IPS DF 4.7 (cell line): ENCODE data around the gene PTPRA.
"Not testable (repeated sequence)": the region's sequence is repeated elsewhere in the genome, so short reads cannot be mapped to it uniquely, and the experiment has no call there.

Source experiments
- DNase-seq: peaks from one replicate; pipeline ENCODE4 v3.0.0-alpha.2; 2013; ENCODE audit warnings: low spot score; ENCODE audit errors: extremely low read depth

The PTPRA gene, protein sequence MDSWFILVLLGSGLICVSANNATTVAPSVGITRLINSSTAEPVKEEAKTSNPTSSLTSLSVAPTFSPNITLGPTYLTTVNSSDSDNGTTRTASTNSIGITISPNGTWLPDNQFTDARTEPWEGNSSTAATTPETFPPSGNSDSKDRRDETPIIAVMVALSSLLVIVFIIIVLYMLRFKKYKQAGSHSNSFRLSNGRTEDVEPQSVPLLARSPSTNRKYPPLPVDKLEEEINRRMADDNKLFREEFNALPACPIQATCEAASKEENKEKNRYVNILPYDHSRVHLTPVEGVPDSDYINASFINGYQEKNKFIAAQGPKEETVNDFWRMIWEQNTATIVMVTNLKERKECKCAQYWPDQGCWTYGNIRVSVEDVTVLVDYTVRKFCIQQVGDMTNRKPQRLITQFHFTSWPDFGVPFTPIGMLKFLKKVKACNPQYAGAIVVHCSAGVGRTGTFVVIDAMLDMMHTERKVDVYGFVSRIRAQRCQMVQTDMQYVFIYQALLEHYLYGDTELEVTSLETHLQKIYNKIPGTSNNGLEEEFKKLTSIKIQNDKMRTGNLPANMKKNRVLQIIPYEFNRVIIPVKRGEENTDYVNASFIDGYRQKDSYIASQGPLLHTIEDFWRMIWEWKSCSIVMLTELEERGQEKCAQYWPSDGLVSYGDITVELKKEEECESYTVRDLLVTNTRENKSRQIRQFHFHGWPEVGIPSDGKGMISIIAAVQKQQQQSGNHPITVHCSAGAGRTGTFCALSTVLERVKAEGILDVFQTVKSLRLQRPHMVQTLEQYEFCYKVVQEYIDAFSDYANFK

DNA sequence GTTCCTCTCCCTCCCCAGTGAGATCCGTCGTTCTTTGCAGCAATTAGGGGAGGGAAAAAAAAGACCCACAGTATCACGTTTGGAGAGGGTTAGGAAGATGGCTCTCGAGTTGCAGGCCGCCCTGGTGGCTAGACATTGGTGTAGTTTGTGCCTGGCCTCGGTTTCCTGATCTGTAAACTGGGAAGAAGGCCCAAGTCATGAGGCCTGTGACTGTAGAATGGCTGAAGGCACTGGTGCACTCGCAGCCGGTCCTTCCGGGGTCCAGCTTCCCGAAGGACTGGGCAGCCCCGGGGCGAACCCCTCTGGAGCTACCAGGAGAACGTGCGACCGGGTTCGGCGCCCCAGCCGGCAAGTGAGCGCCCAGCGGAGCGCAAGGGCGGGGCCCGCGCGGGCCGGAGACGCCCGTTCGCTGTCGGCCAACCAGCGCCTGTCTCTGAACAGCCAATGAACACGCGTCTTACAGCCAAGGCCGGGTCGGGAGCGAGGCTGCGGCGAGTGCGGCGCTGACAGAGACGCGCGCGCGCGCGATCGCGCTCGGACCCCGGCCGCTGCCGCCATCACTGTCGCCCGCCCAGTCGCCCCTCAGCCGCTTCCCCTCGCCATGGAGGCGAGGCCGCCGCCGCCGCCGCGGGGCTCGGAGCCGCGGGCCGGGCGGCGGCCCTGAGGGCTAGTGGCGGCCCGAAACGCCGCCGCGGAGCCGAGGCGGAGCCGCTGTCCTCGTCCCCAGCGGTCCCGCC is at the start of gene PTPRA:
Gene PTPRA (plus strand): TSS at position 472 of the 737 bp plus-strand sequence. CDS start 90,797 bp downstream, outside the sequence.
- DNase-seq, result no peak

DNA sequence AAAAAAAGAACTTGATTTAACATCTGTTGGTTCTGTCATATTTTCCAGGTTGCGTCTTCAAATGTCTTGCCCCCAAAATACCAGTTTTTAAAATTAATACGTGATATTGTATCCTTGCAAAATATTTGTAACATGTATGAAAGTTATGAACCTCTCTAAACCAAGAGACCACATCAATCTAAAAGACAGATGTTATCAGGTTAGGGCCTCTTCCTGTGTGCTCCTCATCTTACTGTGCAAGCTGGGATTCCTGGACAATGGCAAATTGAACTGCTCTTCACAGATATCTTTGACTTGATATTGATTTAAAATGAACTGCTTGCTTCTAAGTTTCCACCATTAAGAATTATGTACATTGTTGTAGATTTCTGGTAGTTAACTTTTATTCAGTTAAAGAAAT is 47.5 kb upstream of the PTPRA start:
- no peak for DNase-seq

DNA sequence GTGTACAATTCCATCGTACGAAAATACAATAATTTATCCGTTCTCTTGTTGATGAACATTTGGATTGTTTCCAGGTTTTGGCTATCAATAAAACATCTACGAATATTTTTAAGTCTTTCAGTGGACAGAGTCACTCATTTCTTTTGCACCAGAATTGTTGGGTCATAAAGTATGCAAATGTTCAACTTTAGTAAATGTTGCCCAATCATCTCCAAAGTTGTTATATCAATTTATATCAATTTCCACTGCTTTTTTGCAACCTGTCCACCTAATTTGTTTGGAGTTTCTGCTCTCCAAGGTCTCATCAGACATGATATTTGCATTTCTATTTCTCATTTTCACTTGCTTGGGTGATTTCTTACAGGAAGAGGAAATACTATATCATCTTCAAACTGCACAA is 46.6 kb upstream of the PTPRA start:
- DNase-seq, result no peak

DNA sequence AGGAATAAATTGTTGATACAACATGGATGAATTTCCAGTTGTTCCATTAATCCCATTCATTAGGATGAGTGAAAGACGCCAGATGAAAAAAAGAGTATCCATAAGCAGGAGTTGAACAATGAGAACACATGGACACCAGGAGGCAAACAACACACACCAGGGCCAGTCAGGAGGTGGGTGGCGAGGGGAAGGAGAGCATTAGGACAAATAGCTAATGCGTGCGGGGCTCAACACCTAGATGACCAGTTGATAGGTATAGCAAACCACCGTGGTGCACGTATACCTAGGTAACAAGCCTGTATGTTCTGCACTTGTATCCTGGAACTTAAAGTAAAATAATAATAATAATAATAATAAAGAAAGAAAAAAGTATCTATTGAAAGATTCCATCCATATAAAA is 43.9 kb upstream of the PTPRA start:
- DNase-seq, result no peak

DNA sequence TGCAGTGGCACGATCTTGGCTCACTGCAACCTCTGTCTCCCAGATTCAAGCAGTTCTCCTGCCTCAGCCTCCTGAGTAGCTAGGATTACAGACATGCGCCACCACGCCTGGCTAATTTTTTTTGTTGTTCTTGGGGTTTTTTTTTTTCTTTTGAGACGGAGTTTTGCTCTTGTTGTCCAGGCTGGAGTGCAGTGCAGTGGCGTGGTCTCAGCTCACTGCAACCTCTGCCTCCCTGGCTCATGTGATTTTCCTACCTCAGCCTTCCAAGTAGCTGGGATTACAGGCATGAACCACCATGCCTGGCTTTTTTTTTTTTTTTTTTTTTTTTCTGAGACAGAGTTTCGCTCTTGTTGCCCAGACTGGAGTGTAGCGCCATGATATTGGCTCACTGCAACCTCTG is 42.1 kb upstream of the PTPRA start:
- DNase-seq, result not testable (repeated sequence)

DNA sequence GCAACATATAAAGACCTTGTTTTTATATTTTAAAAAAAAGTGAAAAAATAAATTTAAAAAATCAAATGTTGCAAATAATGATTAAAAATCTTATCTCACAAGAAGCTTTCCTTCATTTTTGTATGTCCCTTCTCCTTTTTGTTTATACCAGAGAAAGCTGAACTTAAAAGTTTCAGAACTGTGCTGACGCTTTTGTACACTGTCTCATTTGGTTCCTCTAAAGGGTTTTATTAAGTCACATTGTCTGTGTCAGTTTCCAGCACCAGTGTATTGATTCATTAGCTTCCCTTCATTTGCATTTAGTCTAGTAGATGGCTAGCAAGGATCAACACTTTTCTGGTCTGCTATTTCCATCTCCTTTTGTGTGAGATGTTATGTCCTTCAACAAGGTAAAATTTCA is 39.5 kb upstream of the PTPRA start:
- DNase-seq, result no peak

DNA sequence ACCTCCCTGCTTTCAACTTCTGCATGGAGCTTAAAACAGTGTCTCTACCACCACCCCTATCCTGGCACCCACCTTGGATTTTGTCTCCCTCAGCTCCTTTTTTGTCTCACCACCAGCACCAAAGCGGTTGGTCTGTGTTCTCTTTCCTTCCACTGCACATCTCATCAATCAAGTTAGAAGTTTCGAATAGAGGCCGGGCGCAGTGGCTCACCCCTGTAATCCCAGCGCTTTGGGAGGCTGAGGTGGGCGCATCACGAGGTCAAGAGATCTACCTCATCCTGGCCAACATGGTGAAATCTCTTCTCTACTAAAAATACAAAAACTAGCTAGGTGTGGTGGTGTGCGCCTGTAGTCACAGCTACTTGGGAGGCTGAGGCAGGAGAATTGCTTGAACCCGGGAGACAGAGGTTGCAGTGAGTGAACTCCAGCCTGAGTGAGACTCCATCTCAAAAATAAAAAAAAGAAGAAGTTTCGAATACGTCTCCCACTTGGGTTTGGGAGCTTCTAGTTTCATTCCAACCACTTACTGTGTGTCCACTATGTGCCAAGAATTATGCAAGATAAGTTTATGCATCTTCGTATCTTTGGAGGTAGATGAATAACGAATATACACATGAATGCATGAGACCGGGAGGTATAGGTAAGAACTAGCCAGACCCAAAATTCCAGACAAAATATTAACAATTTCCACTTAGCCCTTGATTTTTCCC is 38.7 kb upstream of the PTPRA start:
- no peak for DNase-seq

DNA sequence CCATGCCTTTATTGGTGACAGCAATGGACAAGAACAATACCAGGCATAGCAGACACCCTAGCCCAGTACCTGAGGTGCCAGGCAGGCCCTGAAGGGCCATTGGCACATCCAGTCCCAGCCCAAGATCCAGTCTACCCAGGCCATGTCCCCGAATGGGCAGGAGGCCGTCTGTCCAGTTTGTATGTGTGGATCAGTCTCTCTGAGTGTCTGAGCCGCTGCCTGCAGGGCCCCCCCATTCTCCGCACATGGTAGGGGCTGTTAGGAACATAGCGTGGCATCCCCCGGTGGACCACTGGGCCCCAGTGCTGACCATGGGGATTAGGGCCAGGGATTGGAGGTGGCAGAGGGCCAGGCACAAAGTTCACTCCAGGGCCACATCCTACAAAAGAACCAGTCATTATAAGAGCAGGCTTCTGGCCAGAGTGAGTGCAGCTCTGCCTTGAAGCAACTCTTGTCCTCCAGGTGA is 37.9 kb upstream of the PTPRA start:
- no peak for DNase-seq

DNA sequence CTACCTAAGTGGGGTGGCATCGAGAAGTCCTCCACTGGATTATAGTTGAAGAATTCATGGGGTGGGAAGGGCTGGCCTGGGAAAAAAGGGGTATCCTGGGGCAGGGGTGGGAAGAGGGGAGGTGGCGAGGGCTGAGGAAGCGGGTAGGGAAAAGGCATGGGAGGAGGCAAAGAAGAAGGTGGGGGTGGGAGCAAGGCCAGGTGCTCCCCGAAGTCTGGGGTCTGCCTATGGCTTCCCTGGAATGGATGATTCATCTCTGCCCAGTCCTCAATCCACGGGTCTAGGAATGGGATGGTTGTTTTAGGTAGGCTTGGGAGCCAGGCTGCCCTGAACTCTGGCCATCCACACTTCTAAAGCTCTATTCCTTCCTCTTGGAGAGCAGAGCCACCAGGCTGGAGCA is 37.2 kb upstream of the PTPRA start:
- no peak for DNase-seq

DNA sequence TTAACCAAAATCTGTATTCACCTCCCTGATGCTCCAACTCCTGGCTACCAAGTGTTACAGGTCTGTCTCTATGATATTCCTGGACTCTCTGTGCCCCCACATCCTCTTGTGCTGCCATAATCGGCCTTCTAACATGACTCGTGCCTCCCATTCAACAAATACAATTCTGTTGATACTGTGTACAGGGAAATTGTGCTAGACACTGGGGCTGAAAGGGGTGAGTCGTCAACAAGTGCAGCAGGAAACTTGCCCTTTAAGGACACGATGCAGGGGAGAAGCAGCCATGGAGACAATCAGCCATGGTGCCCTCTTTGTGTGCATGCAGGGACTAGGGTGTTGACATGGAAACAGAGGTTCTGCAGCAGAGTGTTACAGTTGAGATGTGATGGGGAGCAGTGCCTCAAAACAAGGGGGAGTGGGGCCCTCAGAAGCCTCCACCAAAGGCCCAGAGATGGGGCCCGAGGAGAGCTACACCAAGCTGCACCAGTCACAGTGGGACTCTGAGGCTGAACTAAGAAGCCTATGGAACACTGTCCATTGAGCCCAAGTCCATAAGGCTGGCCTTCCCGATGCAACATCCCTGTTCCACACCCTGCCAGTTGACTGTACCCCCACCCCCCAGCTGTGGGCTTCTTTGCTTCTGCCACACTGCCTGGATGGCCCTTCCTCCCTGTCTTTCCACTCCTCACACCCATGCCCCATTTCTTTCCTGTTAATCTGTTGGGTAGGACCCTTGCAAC is 35.9 kb upstream of the PTPRA start:
- no peak for DNase-seq

DNA sequence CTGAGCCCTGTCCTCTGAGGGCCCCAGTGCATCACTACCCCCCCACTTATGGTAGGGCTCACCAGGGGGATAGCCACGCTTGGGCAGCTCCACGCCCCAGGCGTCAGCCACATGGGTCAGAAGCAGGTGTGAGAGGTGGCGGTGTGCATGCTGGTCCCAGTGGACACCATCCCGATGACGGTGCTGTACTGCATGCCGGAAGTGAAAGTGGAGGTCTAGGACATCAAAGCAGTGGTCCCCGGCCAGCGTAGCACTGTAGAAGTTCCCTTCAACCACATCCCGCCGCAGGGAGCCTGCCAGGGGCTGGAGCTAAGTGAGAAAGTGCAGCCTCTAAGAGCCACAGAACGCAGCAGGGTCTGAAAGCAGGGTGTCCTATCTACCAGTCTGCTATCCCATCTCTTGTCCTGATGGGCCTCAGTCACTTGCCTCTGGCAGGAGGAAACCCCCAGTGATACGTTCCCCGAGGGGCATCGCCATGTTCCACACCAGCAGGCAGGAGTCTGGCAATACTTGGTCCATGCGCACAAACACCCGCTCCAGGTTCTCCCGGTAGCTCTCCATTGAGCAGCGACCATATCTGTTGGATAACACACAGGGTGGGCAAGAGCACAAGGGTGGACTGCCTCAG is 35.0 kb upstream of the PTPRA start:
- no peak for DNase-seq

DNA sequence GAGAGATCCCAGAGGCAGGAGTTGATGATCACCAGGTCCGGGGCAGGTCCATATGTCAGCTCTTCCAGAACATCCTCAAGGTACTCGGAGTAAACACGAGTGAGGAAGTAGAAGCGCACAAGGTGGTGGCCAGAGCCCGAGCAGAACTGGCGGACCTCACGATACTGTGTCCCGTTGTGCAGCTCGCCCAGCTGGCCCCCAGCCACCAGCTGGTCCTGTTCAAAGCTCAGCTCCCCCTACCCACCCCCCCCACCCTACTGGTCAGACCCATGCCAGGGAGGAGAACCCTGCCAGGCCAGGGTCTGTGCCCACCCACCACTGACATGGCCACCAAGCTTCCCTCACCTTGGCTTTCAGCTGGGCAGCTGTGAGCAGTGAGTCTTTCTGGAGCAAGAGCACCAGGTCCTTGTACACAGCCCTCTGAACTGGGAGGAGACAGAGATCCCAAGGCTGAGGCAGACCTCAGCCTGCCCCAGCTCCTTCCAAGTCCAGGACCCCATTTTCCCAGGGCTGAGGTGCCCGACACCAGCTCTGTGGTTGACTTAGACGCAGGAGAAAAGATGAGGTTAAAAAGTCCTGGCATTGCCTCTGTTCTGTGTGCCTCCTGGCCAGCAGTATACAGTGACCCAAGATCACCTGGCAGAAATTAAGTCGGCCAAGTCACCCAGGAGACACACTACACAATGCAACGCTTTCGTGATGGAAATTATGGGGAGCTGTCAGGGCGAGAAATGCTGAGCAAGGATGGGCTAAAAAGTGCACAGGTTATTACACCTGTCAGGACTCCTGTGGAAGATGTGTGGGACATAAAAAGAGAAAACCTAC is 34.2 kb upstream of the PTPRA start:
- DNase-seq, result no peak

DNA sequence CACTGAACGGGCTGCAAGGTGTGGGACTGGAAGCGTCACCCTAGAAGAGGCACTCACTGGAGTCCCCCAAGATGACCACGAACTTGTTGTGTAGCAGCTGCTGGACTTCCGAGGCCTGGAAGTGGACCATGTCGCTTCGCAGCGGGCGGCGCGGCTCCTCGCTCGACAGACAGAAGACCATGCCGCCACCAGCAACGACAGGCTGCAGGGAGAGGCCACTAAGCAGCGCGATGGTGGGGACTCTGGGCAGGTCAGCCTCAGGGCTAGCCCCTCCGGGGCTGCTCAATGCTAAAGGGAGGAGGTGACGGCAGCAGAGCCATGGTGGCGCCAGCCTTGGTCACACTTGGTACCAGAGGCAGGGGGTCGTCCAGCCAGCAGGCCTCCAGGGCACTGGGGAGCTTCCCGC is 33.5 kb upstream of the PTPRA start:
- DNase-seq, result no peak

DNA sequence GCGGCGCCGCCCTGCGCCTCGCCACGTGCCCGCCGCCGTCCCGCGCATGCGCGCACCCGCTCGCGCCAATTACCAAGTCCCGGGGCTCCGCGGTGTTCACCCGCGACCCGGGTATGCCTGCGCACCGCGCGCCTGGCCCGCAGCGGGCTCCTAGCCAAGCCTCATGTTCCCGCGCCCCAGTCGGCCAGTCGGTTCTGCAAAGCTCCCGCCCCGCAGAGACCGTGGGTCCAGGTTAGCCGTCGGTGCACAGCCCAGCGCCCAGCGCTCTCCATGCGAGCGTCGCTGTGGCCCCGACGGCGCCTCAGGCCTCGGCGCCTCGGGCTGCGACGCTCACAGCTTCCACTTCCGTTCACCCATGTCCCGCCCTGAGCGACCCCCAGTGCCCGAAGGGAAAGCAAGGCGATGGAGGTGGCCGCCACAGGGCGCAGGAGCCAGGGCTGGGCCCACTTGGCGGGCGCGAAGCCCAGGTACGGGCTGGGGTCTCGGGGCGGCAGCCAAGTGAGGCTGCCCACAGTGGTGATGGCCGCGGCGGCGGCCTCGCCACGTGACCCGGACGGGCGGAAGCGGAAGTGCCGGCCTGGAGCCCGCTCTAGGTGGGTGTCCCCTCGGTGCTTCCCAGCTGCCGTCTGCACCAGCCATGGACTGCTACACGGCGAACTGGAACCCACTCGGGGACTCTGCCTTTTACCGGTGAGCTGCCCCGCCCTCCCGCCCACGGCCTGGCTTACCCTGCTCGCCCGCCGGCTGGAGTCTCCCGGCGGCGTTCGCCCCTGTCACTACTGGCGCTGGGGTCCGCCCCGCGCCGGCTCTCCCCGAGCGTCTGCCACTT is 32.9 kb upstream of the PTPRA start, which contains the start of the genes PCED1A and VPS16:
Gene PCED1A (minus strand): TSS at position 518 of the 829 bp plus-strand sequence. CDS start 743 bp downstream, outside the sequence.
Gene VPS16 (plus strand): TSS at position 608 of the 829 bp plus-strand sequence. CDS start 30 bp downstream, at position 638.
- no peak for DNase-seq

DNA sequence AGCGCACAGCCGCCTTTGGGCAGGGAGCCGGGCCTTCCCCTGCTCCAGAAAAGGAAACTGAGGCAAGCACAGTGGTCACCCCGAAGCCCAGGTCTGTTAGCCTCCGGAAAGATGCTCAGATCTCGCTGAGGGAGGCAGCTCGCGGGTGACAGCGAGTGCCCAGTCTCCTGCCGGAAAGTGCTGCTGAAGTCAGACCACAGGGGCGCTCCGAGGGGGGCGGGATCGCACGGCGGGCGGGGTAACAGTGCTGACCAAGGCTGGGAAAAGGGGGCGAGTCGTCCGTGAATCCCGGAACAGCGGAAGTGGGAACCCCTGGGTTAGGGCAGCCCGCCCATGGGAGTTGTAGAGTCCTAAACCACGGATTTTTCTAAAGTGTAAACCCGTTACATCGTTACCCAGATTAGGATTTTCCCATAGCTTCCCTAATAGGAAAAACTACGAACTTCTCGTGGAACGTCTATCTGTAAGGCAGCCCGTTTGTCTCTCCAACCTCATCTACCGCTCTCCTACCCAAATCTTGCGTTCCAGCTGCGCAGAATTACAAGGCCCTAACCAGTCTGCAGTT is 32.2 kb upstream of the PTPRA start:
- no peak for DNase-seq

DNA sequence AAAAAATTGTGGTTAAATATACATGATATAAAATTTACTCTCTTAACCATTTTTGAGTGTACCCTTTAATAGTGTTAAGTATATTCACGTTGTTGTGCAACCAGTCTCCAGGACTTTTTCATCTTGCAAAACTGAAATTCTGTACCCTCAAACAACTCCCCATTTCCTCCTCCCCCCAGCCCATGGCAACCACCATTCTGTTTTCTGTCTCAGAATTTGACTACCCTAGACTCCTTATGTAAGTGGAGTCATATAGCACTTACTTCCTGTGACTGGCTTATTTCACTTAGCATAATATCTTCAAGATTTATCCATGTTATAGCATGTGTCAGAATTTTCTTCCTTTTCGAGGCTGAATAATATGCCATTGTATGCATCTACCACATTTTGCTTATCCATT is 27.7 kb upstream of the PTPRA start:
- DNase-seq, result no peak

DNA sequence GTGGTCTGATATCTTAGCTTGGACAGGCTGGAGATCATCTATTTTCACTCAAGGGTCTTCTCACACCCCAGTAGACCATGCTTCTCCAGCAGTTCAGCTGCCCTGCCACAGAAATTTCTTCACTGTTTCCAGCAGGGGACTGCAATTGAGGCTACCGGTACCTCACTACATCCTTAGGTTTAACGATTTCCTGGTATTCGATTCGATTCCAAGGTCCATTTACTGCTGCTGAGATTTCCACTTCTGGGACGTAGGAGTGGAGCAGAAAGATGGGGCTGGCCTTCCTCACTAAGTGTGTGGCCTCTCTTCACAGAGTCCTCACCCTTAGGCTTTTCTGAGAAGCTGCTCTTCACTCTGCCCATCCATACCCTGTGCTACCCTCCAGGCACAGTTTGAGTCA is 26.6 kb upstream of the PTPRA start:
- DNase-seq, result no peak

DNA sequence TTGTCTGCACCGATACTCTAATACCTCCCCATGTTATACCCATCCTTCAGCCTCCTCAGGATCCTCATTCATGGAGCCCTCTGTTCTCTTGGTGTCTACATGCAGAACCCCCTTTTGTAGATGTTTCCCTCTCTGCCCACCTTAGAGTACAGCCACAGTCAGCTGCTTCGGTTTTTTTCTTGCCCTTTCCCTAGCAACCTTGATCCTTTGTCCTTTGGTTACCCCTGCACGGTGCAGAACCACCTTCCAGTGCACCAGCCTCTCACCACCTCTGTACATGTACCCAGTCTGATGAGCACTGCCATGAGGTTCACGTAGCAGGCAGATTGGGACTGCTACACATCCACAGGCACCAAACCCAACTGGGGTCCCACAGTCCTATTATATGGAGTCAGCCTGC is 25.5 kb upstream of the PTPRA start:
- DNase-seq, result no peak
